ENCODE results near the gene PDXP. TPM values are rescaled to one million over a fixed set of nuclear protein-coding genes. Genes with fewer than 3 reads are reported as not detected.

PDXP gene, protein sequence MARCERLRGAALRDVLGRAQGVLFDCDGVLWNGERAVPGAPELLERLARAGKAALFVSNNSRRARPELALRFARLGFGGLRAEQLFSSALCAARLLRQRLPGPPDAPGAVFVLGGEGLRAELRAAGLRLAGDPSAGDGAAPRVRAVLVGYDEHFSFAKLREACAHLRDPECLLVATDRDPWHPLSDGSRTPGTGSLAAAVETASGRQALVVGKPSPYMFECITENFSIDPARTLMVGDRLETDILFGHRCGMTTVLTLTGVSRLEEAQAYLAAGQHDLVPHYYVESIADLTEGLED
- 3.6 and 6.7 TPM in 2 replicates for total RNA-seq

DNA sequence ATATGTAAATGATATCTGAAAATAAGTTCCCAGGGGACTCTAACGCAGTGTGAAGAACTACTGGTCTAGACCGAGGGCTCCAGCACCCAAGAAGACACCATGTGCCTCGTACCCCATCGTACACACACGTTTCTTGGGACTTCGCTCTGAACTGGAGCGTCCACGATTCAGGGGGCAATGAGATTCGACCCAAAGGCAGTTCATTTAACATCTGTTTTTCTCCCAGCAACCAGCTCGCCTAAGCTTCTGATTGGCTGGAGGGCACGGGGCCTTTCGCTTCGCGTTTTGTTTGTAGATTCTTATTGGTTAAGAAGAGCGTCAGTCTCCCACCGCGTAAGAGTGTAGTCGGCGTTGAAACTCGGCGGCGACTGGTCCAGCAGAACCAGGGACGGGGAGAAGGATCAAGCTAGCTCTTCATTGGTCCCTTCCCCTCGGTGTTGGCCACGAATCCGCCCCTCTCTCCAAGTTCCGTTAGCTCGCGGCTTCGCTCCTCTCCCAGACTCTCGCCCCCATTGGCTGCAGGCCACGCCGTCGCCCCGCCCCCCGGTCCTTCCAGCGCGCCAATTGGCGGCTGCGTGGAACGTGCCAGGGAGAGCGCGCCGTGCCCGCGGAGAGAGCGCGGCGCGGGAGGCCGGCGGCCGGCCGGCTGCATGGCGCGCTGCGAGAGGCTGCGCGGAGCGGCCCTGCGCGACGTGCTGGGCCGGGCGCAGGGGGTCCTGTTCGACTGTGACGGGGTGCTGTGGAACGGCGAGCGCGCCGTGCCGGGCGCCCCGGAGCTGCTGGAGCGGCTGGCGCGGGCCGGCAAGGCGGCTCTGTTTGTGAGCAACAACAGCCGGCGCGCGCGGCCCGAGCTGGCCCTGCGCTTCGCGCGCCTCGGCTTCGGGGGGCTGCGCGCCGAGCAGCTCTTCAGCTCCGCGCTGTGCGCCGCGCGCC, at the start of gene PDXP:
PDXP (plus strand) TSS at position 591 of the 933 bp plus-strand sequence; CDS start at position 651, 60 bp downstream.

DNA sequence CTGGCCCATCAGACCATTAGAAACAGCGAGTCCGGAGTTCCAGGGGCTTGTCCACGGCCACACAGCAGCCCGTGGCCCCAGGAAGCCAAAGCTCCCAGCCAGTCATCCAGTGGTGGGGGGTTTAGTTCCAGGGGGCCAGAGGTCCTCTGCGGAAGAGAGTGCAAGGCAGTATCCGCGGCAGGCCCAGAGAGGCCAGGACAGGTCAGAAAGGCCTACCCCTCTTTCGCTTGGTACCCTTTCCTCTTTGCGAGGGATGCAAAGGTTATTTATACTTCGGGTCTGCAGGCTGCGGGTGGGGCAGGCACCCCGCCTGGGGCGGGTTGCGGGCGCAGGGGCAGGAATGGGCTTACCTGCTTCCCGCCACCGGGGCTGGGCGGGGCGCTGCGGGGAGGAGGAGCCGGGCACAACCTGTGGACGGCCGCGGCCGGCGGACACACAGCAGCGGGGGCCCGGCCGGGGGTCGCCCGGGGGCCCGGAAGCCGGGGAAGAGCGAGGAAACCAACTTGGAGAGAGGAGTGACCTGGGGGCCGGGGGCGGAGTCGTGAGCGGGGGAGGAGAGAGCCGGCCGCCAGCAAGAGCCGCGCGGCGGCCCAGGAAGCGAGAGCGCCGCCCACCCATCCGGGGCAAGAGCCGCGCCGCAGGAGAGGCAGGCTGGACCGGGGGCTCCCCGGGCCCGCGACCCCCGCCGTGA, 19.3 kb upstream of the PDXP start, which contains the start of gene SH3BP1:
SH3BP1 (plus strand) TSS at position 600 of the 691 bp plus-strand sequence. CDS start 119 bp downstream, outside the sequence.

DNA sequence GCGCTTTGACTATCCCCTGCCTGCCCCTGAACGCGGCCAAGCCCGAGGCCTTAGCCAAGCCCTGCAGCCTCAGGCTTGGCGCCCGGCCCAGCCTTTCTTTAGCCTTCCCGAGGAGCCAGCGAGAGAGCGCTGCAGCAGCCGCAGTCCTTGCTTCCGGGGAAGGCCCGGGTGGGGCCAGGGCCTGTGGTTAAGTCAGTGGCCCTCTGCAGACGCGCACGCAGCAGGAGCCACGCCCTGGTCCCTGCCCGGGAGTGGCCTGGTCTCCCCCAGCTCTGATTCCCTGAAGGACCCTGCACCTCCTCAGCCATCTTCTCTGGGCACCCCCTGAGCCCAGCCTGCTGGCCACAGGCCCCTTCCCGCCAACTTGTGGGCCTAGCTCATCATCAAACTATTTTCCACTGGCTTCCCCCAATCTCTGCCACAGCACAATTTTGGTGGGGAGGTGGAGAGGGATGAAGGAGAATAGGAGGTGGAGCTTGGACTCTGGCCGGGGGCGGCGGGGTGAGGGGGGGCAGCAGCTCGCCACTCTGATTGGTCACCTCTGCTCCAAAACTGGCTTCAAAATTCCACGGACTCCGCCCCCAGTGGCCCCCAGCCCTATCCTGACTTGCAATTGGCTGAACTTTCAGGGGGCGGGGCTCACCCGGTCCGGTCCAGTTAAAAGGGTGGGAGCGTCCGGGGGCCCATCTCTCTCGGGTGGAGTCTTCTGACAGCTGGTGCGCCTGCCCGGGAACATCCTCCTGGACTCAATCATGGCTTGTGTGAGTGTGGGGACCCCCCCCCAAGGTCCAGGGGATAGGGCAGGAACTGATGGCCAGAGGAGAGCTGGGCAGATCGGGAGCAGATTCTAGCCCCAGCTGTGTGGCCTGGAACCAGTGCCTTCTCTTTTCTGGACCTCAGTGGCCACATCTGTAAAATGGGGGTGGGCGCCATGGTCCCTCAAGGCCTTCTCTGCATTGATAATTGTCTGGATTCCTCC, 16.7 kb downstream of the PDXP start, which contains the start of gene LGALS1:
LGALS1 (plus strand) TSS at position 686 of the 979 bp plus-strand sequence; CDS start at position 753, 67 bp downstream.

DNA sequence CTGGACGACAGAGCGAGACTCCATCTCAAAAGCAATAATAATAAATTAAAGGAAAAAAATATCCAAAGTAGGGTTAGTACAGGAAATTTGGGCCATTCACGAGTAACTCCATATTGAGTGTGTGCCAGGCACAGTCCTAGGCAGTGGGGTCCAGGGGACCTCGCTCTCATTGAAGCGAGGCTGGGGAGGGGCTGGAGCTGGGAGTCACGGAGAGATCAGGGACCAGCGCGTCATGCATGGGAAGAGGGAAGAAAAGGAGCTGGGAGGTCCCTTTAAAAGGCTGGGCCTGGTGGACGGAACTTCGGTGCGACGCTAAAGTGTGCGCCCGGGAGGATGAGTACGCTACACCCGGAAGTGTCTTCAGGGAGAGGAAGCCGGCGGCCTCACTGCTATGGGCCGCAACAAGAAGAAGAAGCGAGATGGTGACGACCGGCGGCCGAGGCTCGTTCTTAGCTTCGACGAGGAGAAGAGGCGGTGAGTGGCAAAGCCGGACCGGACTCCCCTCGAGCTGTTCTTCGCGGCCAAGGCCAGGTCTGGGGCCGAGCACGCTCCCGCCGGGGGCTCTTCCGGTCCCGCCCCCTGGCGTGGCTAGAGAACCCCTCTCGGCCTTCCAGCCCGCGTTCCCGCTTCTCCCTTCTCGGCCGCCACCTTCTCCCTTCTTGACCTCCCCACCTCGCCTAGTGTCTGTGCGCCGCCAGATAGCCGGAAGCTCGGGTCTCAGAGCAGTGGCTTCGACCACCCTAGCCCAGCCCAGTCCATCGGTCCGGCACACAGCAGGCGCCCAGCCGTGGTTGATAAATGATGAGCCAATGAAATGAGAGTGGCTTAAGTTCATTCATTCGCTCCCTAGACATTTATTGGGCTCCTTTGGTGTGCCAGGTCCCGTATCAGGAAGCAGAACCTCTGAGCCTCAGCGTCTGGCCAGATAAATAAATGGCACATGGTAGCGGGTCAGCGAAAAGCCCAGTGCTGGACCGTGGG, 27.8 kb downstream of the PDXP start, which contains the start of gene NOL12:
NOL12 (plus strand) TSS at position 342 of the 981 bp plus-strand sequence; CDS start at position 392, 50 bp downstream.

DNA sequence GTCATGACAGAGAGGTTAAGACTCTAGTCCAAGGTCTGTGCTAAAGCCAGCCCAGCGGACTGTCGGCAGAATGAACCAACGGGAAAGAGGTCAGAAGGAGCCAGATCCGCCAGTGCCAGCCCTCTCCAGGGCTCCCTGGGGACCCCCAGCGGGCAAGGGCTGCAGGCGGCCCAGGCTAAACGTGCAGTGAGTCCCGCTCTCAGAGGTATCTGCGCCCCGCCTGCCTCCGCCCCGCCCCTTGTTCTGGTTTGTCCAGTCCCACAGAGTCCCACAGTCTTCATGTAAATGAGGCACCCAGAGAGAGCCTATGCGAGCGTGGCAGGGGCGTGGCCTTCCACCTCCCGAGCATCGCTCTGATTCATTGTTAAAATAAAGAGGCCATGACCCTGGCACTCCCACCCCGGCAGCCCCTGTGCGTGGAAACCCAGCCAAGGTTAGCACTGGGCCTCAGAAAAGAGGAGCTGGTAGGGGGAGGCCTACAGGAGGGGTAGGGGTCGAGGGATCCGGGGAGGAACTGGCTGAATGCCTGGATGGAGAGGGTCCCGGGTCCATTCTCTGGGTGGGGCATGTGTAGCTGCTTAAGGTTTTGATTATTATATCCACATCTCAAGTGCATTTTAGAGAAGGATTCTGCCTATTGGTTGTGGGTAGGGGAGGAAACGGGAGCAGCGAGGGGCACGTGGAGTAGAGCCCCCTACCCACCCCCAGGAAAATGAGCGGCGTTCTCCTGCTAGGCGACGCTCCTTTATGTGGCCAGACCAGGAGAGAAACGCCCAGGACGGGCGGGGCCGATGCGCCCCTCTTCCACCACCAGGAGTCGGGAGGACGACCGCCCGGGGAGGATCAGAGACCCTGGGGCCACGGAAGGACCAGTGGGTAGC, 38.4 kb downstream of the PDXP start, which contains the start of gene TRIOBP:
TRIOBP (plus strand) TSS at position 392 of the 881 bp plus-strand sequence. CDS start 4,318 bp downstream, outside the sequence.

Other genes starting within 250 kb of the PDXP start
- 0.28 and 0.37 TPM in 2 replicates for gene ELFN2, start 231.2 kb upstream of the PDXP start, total RNA-seq
- 0.09 and 0.14 TPM in 2 replicates for gene MFNG, start 172.3 kb upstream of the PDXP start, total RNA-seq
- gene CARD10, start 139.3 kb upstream of the PDXP start, total RNA-seq: 1.1 and 1.5 TPM in 2 replicates
- gene CDC42EP1, start 98.2 kb upstream of the PDXP start, total RNA-seq: 7.0 and 10.5 TPM in 2 replicates
- gene LGALS2, start 78.6 kb upstream of the PDXP start, total RNA-seq: not detected in 2 replicates
- gene GGA1, start 49.9 kb upstream of the PDXP start, total RNA-seq: 28.2 and 30.1 TPM in 2 replicates
- gene SH3BP1, start 19.1 kb upstream of the PDXP start, total RNA-seq: 4.7 and 5.7 TPM in 2 replicates
- gene LGALS1, start 16.9 kb downstream of the PDXP start, total RNA-seq: 9,331 and 14,244 TPM in 2 replicates
- gene NOL12, start 27.6 kb downstream of the PDXP start, total RNA-seq: 16.8 and 19.4 TPM in 2 replicates
- gene TRIOBP, start 38.3 kb downstream of the PDXP start, total RNA-seq: 118 and 127 TPM in 2 replicates
- gene GCAT, start 149.2 kb downstream of the PDXP start, total RNA-seq: 33.9 and 40.1 TPM in 2 replicates
- gene GALR3, start 164.7 kb downstream of the PDXP start, total RNA-seq: 0.14 TPM in 1 of 2 replicates, not detected in the other
- gene ANKRD54, start 185.6 kb downstream of the PDXP start, total RNA-seq: 14.8 and 17.4 TPM in 2 replicates
- 309 and 357 TPM in 2 replicates for gene EIF3L, start 190.7 kb downstream of the PDXP start, total RNA-seq
- gene MICALL1, start 247.6 kb downstream of the PDXP start, total RNA-seq: 11.5 and 13.8 TPM in 2 replicates

All from smooth muscle cell of bladder (primary cell).